SK-N-SH (cell line): ENCODE measurements around the gene PPL. TPM values are rescaled to one million over a fixed set of nuclear protein-coding genes. Genes with fewer than 3 reads are reported as not detected.

Experiments
- CTCF ChIA-PET: fragments of 300-600, 350-600 bp; formaldehyde crosslinking; extraction: SDS; loops from one replicate; lab custom pipeline; 2021; lab: Yijun Ruan, JAX
- POLR2A ChIA-PET: fragments of 350-600 bp; sonication (Branson Sonifier 250); formaldehyde crosslinking; extraction: SDS; loops from one replicate; lab custom pipeline; 2020; ENCODE audit warnings: antibody characterized with exemption, inconsistent platforms; lab: Yijun Ruan, JAX
- DNase-seq: peaks from one replicate; pipeline ENCODE4 v3.0.0; 2012
- H2AFZ ChIP-seq: fragments of 200-600 bp; sonication (generic); 2 replicates; pipeline ENCODE4 v1.8.1; 2016; ENCODE audit warnings: antibody characterized with exemption, mild to moderate bottlenecking, low read depth
- H3F3A ChIP-seq: fragments of 200-600 bp; sonication (generic); replicated peaks from 2 replicates; pipeline ENCODE3; 2016; ENCODE audit warnings: antibody characterized with exemption, mild to moderate bottlenecking; ENCODE audit not compliant: insufficient read depth
- H3K27ac ChIP-seq, 2 experiments: fragments of 200-500 bp in 1 of 2; fragments of 200-600 bp in 1 of 2; sonication (Bioruptor generic) in 1 of 2; sonication (generic), shearing (Covaris generic) in 1 of 2; 2 replicates each; pipeline versions ENCODE4 v1.5.1 to v1.6.1; 2014 to 2016; ENCODE audit warnings: low read depth in 2 of 2, inconsistent platforms in 1 of 2, low read length in 1 of 2, mild to moderate bottlenecking in 1 of 2, mixed read lengths in 1 of 2
- H3K27me3 ChIP-seq: fragments of 200-600 bp; sonication (generic), shearing (Covaris generic); 2 replicates; pipeline ENCODE4 v1.6.1; 2016; ENCODE audit warnings: mixed run types; ENCODE audit not compliant: insufficient read depth
- H3K36me3 ChIP-seq, 2 experiments: fragments of 200-500 bp in 1 of 2; fragments of 200-600 bp in 1 of 2; sonication (Bioruptor generic) in 1 of 2; sonication (generic) in 1 of 2; replicated peaks in 1 of 2; 2 replicates each; pipeline versions ENCODE3 to v1.5.1; 2014 to 2016; ENCODE audit warnings: low read length in 1 of 2, mild to moderate bottlenecking in 1 of 2; ENCODE audit not compliant: insufficient read depth in 2 of 2, control insufficient read depth in 1 of 2
- H3K4me1 ChIP-seq, 2 experiments: fragments of 200-500 bp in 1 of 2; fragments of 200-600 bp in 1 of 2; sonication (Bioruptor generic) in 1 of 2; sonication (generic), shearing (Covaris generic) in 1 of 2; 2 replicates each; pipeline versions ENCODE4 v1.5.1 to v1.6.1; 2014 to 2016; ENCODE audit warnings: low read depth in 1 of 2, low read length in 1 of 2, mixed run types in 1 of 2; ENCODE audit not compliant: insufficient read depth in 2 of 2, control insufficient read depth in 1 of 2
- H3K4me2 ChIP-seq: fragments of 200-600 bp; sonication (generic), shearing (Covaris generic); 2 replicates; pipeline ENCODE4 v1.6.1; 2017; ENCODE audit warnings: mixed run types
- H3K4me3 ChIP-seq, 2 experiments: fragments of 200-500 bp in 1 of 2; fragments of 200-600 bp in 1 of 2; sonication (Bioruptor generic) in 1 of 2; sonication (generic), shearing (Covaris generic) in 1 of 2; 2 replicates each; pipeline versions ENCODE4 v1.5.1 to v1.8.1; 2014 to 2016; ENCODE audit warnings: low read depth in 2 of 2, inconsistent platforms in 1 of 2, low read length in 1 of 2, mild to moderate bottlenecking in 1 of 2, mixed read lengths in 1 of 2, moderate library complexity in 1 of 2
- H3K79me2 ChIP-seq: fragments of 200-600 bp; sonication (generic); 2 replicates; pipeline ENCODE4 v1.8.1; 2017; ENCODE audit warnings: mild to moderate bottlenecking; ENCODE audit not compliant: insufficient read depth
- H3K9ac ChIP-seq: fragments of 200-600 bp; sonication (generic); 2 replicates; pipeline ENCODE4 v1.6.1; 2017; ENCODE audit warnings: mixed run types
- H3K9me2 ChIP-seq: fragments of 200-600 bp; sonication (generic); 2 replicates; pipeline ENCODE4 v1.6.1; 2017; ENCODE audit warnings: mixed run types
- H3K9me3 ChIP-seq: fragments of 200-600 bp; sonication (generic); 2 replicates; pipeline ENCODE4 v1.6.1; 2017; ENCODE audit warnings: mixed run types, mild to moderate bottlenecking, moderate library complexity
- H4K20me1 ChIP-seq: fragments of 200-600 bp; sonication (generic); 2 replicates; pipeline ENCODE4 v1.6.1; 2017; ENCODE audit warnings: mild to moderate bottlenecking, mixed run types; ENCODE audit not compliant: insufficient read depth
- ELF1 ChIP-seq: IDR thresholded peaks from 2 replicates; pipeline ENCODE4 v1.4.0; 2012
- EZH2phosphoT487 ChIP-seq: fragments of 200-600 bp; sonication (generic); IDR thresholded peaks from 2 replicates; pipeline ENCODE4 v1.6.1; 2017; ENCODE audit warnings: low read depth, mixed run types, mild to moderate bottlenecking, antibody characterized with exemption, moderate library complexity, borderline replicate concordance
- FOXJ3 ChIP-seq: sonication (generic); formaldehyde crosslinking; IDR thresholded peaks from 2 replicates; pipeline ENCODE4 v1.5.1; 2020; ENCODE audit warnings: mild to moderate bottlenecking, missing genetic modification reagents
- GABPA ChIP-seq: IDR thresholded peaks from 2 replicates; pipeline ENCODE4 v1.4.0; 2012; ENCODE audit warnings: low read depth, mild to moderate bottlenecking
- GATA2 ChIP-seq: sonication (generic); formaldehyde crosslinking; IDR thresholded peaks from 2 replicates; pipeline ENCODE4 v1.5.0; 2020; ENCODE audit warnings: mild to moderate bottlenecking, missing genetic modification reagents
- JUND ChIP-seq: IDR thresholded peaks from 2 replicates; pipeline ENCODE4 v1.4.0; 2012
- NRF1 ChIP-seq: IDR thresholded peaks from 2 replicates; pipeline ENCODE4 v1.6.1; 2012; ENCODE audit warnings: low read depth, mild to moderate bottlenecking, low read length
- RAD21 ChIP-seq: IDR thresholded peaks from 2 replicates; pipeline ENCODE4 v1.6.1; 2012; ENCODE audit warnings: mild to moderate bottlenecking, low read length
- RCOR1 ChIP-seq: fragments of 150-350 bp; IDR thresholded peaks from 2 replicates; pipeline ENCODE4 v1.6.1; 2017; ENCODE audit warnings: antibody characterized with exemption, low read length
- RFX5 ChIP-seq: IDR thresholded peaks from 2 replicates; pipeline ENCODE4 v1.6.1; 2012; ENCODE audit warnings: mild to moderate bottlenecking, improper control_type of control experiment, low read length
- RXRA ChIP-seq: IDR thresholded peaks from 2 replicates; pipeline ENCODE4 v1.4.0; 2012; ENCODE audit warnings: low read depth, mild to moderate bottlenecking, borderline replicate concordance
- WGBS: methylation state at CpG from one replicate; pipeline ENCODE4 v1.1.6; 2017; ENCODE audit warnings: low lambda C conversion rate; 5-methylcytosine and 5-hydroxymethylcytosine counted together
- polyA plus RNA-seq, 3 experiments: library from polyadenylated mRNA; depleted of rRNA; stranded (reverse); fragments of >200 nt; gene quantifications; 2 replicates each; pipeline ENCODE4 v1.2.3, GENCODE V29; 2012
- TF ChIP-seq, protein P1 (sequence below): IDR thresholded peaks from 2 replicates; pipeline ENCODE4 v1.6.1; 2012; ENCODE audit warnings: mild to moderate bottlenecking, low read depth, low read length, moderate library complexity
- TF ChIP-seq, protein P2 (sequence below): fragments of 150-350 bp; IDR thresholded peaks from 2 replicates; pipeline ENCODE4 v1.6.1; 2017; ENCODE audit warnings: antibody characterized with exemption, low read length, low read depth, borderline replicate concordance
- TF ChIP-seq, protein P3 (sequence below): IDR thresholded peaks from 2 replicates; pipeline ENCODE4; 2012
- TF ChIP-seq, protein P4 (sequence below): IDR thresholded peaks from 2 replicates; pipeline ENCODE4 v1.4.0; 2012; ENCODE audit warnings: low read depth, borderline replicate concordance

Gene PPL
- polyA plus RNA-seq, 1 of the 3 experiments (the other 2 are of a cell fraction): 24.6 TPM

DNA sequence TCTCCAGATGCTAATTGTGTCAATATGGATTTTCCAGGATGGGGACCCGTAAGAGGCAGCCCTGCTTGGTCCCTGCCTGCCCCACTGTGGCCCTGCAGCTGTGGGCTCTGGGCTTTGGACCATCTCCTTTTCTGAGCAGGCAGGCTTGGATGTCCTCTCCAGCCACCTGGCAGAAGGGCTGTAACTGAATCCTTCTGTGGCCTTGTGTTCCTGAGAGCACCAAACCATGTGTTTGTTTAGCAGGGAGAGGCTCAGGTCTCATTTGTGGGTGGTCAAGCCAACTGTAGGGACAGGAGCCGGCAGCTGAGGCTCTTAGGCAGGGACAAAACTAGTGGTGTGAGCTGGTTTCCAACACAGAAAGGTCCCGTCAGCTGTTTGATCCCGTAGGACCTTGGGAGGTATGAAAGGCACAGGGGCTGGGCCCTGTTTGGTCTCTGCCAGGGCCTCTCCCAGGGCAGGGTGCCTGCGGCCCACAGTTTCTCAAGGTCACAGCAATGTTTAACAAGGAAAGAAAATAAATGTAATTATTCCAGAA lies 39.7 kb upstream of the PPL start (continued):
- TF ChIP-seq, protein P1, sequence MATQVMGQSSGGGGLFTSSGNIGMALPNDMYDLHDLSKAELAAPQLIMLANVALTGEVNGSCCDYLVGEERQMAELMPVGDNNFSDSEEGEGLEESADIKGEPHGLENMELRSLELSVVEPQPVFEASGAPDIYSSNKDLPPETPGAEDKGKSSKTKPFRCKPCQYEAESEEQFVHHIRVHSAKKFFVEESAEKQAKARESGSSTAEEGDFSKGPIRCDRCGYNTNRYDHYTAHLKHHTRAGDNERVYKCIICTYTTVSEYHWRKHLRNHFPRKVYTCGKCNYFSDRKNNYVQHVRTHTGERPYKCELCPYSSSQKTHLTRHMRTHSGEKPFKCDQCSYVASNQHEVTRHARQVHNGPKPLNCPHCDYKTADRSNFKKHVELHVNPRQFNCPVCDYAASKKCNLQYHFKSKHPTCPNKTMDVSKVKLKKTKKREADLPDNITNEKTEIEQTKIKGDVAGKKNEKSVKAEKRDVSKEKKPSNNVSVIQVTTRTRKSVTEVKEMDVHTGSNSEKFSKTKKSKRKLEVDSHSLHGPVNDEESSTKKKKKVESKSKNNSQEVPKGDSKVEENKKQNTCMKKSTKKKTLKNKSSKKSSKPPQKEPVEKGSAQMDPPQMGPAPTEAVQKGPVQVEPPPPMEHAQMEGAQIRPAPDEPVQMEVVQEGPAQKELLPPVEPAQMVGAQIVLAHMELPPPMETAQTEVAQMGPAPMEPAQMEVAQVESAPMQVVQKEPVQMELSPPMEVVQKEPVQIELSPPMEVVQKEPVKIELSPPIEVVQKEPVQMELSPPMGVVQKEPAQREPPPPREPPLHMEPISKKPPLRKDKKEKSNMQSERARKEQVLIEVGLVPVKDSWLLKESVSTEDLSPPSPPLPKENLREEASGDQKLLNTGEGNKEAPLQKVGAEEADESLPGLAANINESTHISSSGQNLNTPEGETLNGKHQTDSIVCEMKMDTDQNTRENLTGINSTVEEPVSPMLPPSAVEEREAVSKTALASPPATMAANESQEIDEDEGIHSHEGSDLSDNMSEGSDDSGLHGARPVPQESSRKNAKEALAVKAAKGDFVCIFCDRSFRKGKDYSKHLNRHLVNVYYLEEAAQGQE: no peak
- TF ChIP-seq ELF1 (no peak), EZH2phosphoT487 (no peak), RXRA (no peak)
- TF ChIP-seq, protein P2, sequence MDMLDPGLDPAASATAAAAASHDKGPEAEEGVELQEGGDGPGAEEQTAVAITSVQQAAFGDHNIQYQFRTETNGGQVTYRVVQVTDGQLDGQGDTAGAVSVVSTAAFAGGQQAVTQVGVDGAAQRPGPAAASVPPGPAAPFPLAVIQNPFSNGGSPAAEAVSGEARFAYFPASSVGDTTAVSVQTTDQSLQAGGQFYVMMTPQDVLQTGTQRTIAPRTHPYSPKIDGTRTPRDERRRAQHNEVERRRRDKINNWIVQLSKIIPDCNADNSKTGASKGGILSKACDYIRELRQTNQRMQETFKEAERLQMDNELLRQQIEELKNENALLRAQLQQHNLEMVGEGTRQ: no peak
- TF ChIP-seq, all 33 proteins: peak for 0

DNA sequence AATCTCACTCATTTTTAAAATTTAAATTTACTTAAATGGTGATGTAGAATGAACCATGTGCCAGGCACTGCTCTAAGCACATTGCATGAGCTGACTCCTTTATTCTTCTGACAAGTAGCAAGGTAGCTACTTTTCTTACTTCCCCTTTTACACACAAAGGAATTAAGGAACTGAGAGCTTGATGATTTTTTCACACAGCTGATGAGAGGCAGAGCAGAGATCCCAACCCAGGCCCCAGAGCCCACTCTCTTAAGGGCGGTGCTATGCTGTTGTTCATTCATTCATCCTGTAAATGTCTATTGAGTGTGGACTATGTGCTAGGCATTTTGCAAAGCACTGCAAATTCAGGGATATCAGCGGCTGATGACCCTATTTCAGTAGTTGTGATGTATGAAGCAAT lies 39.1 kb upstream of the PPL start:
- H3K9me2 ChIP-seq: no peaks in the 10 kb centered on the region
- 56% methylated on average over 2 of the region's 2 CpGs for WGBS
- no peaks in the 10 kb centered on the region for H3K36me3 ChIP-seq
- no peak overlapping the region for H3K9ac ChIP-seq
- TF ChIP-seq EZH2phosphoT487 (no peak), GABPA (no peak), FOXJ3 (CRISPR knock-in tag) (no peak), RXRA (no peak), RAD21 (no peak), NRF1 (no peak), RCOR1 (no peak), JUND (no peak), GATA2 (CRISPR knock-in tag) (no peak), RFX5 (no peak)
- TF ChIP-seq, protein P2: no peak
- TF ChIP-seq, protein P3, sequence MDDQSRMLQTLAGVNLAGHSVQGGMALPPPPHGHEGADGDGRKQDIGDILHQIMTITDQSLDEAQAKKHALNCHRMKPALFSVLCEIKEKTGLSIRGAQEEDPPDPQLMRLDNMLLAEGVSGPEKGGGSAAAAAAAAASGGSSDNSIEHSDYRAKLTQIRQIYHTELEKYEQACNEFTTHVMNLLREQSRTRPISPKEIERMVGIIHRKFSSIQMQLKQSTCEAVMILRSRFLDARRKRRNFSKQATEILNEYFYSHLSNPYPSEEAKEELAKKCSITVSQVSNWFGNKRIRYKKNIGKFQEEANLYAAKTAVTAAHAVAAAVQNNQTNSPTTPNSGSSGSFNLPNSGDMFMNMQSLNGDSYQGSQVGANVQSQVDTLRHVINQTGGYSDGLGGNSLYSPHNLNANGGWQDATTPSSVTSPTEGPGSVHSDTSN: no peak
- TF ChIP-seq, protein P4, sequence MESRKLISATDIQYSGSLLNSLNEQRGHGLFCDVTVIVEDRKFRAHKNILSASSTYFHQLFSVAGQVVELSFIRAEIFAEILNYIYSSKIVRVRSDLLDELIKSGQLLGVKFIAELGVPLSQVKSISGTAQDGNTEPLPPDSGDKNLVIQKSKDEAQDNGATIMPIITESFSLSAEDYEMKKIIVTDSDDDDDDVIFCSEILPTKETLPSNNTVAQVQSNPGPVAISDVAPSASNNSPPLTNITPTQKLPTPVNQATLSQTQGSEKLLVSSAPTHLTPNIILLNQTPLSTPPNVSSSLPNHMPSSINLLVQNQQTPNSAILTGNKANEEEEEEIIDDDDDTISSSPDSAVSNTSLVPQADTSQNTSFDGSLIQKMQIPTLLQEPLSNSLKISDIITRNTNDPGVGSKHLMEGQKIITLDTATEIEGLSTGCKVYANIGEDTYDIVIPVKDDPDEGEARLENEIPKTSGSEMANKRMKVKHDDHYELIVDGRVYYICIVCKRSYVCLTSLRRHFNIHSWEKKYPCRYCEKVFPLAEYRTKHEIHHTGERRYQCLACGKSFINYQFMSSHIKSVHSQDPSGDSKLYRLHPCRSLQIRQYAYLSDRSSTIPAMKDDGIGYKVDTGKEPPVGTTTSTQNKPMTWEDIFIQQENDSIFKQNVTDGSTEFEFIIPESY: no peak
- DNase-seq: no peak
- no peaks in the 10 kb centered on the region for H3K4me1 ChIP-seq
- no peaks in the 10 kb centered on the region for H3K79me2 ChIP-seq
- no peak overlapping the region for H3K27ac ChIP-seq
- no peaks in the 10 kb centered on the region for H3F3A ChIP-seq
- ChIA-PET POLR2A (no interaction called here), CTCF (interaction anchor here (1.9 kb wide), 1 partner anchor 20 kb away, joined by 8 read pairs; no protein-coding TSS in a partner anchor)
- no peaks in the 10 kb centered on the region for H4K20me1 ChIP-seq
- H3K4me2 ChIP-seq: no peak overlapping the region
- H2AFZ ChIP-seq: no peak overlapping the region
- peaks cover 10% of the 10 kb centered on the region for H3K27me3 ChIP-seq
- no peaks in the 10 kb centered on the region for H3K9me3 ChIP-seq
- no peak overlapping the region for H3K4me3 ChIP-seq
